Right cardiac atrium (tissue), 5 donors: Measurements from ENCODE around the gene TRIM4. TPM values are rescaled to one million over a fixed set of nuclear protein-coding genes. Genes with fewer than 3 reads are reported as not detected.
"Not testable (repeated sequence)": the region's sequence is repeated elsewhere in the genome, so short reads cannot be mapped to it uniquely, and the experiment has no call there.

Experiments
- ATAC-seq, 2 donors: fragments of 200-7000 bp; cut with Tn5 transposase; one replicate each; pipeline versions ENCODE4 v1.8.0 to v1.9.1; 2020; ENCODE audit warnings: moderate library complexity in 2 of 2, mild to moderate bottlenecking in 1 of 2
- DNase-seq, 3 donors: peaks; one replicate each; pipeline ENCODE4 v3.0.0-alpha.2; 2020
- H3K27ac ChIP-seq: one replicate; pipeline ENCODE4 v1.5.1; 2013; ENCODE audit warnings: mild to moderate bottlenecking, low read length, control low read depth, moderate library complexity
- H3K27me3 ChIP-seq: one replicate; pipeline ENCODE4 v1.6.1; 2013; ENCODE audit not compliant: control insufficient read depth, insufficient read depth
- H3K4me1 ChIP-seq: one replicate; pipeline ENCODE4 v1.6.1; 2013; ENCODE audit warnings: low read length; ENCODE audit not compliant: control insufficient read depth, insufficient read depth
- H3K4me3 ChIP-seq: one replicate; pipeline ENCODE4 v1.5.1; 2013; ENCODE audit warnings: low read length, control low read depth
- H3K9me3 ChIP-seq: one replicate; pipeline ENCODE4 v1.6.1; 2013; ENCODE audit warnings: low read length; ENCODE audit not compliant: control insufficient read depth
- WGBS: extraction: QIAGEN DNeasy Blood & Tissue Kit; methylation state at CpG from one replicate; pipeline ENCODE4 v1.1.7; 2013; 5-methylcytosine and 5-hydroxymethylcytosine counted together
- intact Hi-C, 4 donors: fragments of 100-400 bp; cut with DNase I; formaldehyde crosslinking; loops; one replicate each; pipeline versions ENCODE4 v1.11.0 to v1.14.0; 2022 to 2023
- long read RNA-seq, 4 donors: library from polyadenylated mRNA; unstranded; transcript quantifications; one replicate each; pipeline ENCODE4 v2.0.0, GENCODE V29; 2020 to 2021
- polyA plus RNA-seq: library from polyadenylated mRNA; stranded (reverse); fragments of 200-250 nt; gene quantifications from one replicate; pipeline ENCODE4 v1.2.3, GENCODE V29; 2013
- total RNA-seq, 4 donors: library from RNA; stranded (reverse); fragmentation: NEBNext Ultra II Directional; extraction: Animal tissue kit (Norgen Biotek cat#: 25700); gene quantifications; one replicate each; pipeline ENCODE4 v1.2.1, GENCODE V29; 2021
- donor health status: healthy with polysubstance abuse.
- donor health status: DM: no; HTN: yes; CAD: no.
- donor health status: DM: no; HTN: no; CAD: no.
- donor health status: DM: no; HTN: yes; CAD: no; lungs with severe emphysema.
- donor health status: DM: yes; HTN: yes; CAD: no.

The TRIM4 gene, protein sequence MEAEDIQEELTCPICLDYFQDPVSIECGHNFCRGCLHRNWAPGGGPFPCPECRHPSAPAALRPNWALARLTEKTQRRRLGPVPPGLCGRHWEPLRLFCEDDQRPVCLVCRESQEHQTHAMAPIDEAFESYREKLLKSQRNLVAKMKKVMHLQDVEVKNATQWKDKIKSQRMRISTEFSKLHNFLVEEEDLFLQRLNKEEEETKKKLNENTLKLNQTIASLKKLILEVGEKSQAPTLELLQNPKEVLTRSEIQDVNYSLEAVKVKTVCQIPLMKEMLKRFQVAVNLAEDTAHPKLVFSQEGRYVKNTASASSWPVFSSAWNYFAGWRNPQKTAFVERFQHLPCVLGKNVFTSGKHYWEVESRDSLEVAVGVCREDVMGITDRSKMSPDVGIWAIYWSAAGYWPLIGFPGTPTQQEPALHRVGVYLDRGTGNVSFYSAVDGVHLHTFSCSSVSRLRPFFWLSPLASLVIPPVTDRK
- total RNA-seq (10 to 100 TPM in 2 of 4 donors, 1 to 10 TPM in 2; 8.8 to 11.2 (median 10.0) TPM), polyA plus RNA-seq (7.6 TPM)
- long read RNA-seq, donor 1, transcript TRIM4-201 (6 exons, 3,374 nt): major isoform, 21 of 31 reads
- long read RNA-seq, donor 1, partial matches to known transcripts: 1 of 31 reads
- long read RNA-seq, donor 1, other reads (novel, unspliced or antisense): 7 of 31 reads
- long read RNA-seq, donor 2, transcript TRIM4-201 (6 exons, 3,374 nt): major isoform, 11 of 13 reads
- long read RNA-seq, donor 2, partial matches to known transcripts: 0 of 13 reads
- long read RNA-seq, donor 2, other reads (novel, unspliced or antisense): 2 of 13 reads
- long read RNA-seq, donor 3, transcript TRIM4-201 (6 exons, 3,374 nt): major isoform, 88 of 119 reads
- long read RNA-seq, donor 3, partial matches to known transcripts: 10 of 119 reads
- long read RNA-seq, donor 3, other reads (novel, unspliced or antisense): 21 of 119 reads
- long read RNA-seq, donor 4, transcript TRIM4-201 (6 exons, 3,374 nt): major isoform, 16 of 20 reads
- long read RNA-seq, donor 4, partial matches to known transcripts: 0 of 20 reads
- long read RNA-seq, donor 4, other reads (novel, unspliced or antisense): 2 of 20 reads

DNA sequence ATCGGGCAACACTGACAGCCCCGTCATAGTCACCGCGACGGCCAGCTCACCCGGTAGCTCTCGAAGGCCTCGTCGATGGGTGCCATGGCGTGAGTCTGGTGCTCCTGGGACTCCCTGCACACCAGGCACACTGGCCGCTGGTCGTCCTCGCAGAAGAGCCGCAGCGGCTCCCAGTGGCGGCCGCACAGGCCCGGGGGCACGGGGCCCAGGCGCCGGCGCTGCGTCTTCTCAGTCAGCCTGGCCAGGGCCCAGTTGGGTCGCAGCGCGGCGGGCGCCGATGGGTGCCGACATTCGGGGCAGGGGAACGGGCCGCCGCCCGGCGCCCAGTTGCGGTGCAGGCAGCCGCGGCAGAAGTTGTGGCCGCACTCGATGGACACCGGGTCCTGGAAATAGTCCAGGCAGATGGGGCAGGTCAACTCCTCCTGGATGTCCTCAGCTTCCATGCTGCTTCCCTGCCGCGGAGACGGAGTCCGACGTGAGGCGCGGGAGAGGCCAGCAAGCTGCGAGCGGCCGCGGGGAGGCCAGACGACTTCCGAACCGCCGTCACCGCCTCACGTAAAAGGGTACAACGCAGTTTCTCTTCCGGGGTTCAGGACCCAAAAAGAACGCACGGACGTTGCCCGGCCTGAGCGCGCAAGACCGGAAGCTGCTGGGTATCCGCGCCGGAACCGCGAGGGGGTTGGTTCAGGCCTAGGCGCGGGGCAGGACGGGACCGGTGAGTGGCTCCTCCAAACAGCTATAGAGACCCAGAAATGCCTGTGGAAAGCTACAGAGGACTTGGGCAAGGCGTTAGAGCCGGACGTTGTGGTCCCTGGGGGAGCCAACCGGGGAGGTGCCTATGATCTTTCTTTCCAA lies at the start of gene TRIM4:
TRIM4 (minus strand) TSS at position 572 of the 855 bp plus-strand sequence; CDS start at position 443, 129 bp downstream.
- Histone ChIP-seq H3K4me1 (peaks cover 7% of the 10 kb centered on the region), H3K9me3 (no peaks in the 10 kb centered on the region), H3K4me3 (peak within 1 kb of the TSS; percentile 66), H3K27ac (peak within 1 kb of the TSS; percentile 86), H3K27me3 (no peaks in the 10 kb centered on the region)
- DNase-seq (peak; percentile 94 to 97 (median 96)), ATAC-seq (peak; percentile 100)
- WGBS: 1% methylated on average over 81 of the region's 81 CpGs
- intact Hi-C loops: loop anchor here in 2 of 4 donors (5.0 kb wide), 1 partner anchor 73 kb away; no protein-coding TSS in a partner anchor

DNA sequence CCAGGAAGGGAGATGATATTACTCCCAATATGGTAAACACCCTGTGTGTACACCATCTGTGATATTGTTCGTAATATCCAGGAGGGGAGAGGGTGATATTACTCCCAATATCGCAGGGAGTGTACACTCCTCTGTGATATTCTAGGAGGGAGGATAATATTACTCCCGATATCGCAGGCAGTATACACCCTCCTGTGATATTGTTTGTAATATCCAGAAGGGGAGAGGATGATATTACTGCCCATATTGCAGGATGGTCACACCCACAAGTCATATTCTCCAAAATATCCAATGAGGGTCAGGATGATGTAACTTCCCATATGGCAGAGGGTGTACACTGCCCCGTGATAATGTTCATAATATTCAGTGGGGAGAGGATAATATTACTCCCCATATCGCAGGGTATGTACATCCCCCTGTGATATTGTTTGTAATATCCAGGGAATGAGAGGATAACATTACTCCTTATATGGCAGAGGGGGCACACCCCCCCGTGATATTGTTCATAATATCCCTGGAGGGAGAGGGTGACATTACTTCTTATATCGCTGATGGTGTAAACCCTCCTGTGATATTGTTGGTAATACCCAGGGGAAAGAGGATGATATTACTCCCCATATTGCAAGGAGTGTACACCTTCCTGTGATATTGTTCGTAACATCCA lies 39.4 kb upstream of the TRIM4 start:
- DNase-seq (no peak), ATAC-seq (no peak)
- 69% methylated on average over 9 of the region's 9 CpGs for WGBS
- no peak overlapping the region for H3K27ac ChIP-seq
- H3K4me3 ChIP-seq: no peak overlapping the region
- intact Hi-C loops: no loop called here
- H3K4me1 ChIP-seq: no peaks in the 10 kb centered on the region
- H3K9me3 ChIP-seq: no peaks in the 10 kb centered on the region
- peaks cover 4% of the 10 kb centered on the region for H3K27me3 ChIP-seq

DNA sequence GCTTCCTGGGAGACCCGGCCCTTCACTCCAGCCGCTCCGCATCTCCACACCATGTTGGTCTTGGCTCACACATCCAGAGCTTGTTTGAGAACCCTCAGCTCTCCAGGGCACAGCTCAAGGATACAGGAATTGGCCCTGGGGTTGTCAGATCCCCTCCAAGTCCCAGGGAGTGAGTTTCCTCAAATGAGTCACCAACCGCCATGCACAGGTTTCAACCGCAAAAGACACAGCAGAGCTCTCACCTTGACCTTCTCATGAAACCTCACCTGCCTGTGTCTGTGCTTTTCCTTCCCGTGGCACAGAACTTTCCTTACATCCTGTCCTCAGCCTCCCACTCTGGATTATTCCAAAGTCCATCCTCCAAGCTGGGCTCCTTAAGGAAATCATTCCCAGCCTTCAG lies 35.9 kb upstream of the TRIM4 start:
- intact Hi-C loops: no loop called here
- WGBS: 69% methylated on average over 6 of the region's 6 CpGs
- Histone ChIP-seq H3K4me1 (no peaks in the 10 kb centered on the region), H3K4me3 (no peak overlapping the region), H3K9me3 (no peaks in the 10 kb centered on the region), H3K27me3 (no peaks in the 10 kb centered on the region), H3K27ac (no peak overlapping the region)
- no peak for DNase-seq
- no peak for ATAC-seq

DNA sequence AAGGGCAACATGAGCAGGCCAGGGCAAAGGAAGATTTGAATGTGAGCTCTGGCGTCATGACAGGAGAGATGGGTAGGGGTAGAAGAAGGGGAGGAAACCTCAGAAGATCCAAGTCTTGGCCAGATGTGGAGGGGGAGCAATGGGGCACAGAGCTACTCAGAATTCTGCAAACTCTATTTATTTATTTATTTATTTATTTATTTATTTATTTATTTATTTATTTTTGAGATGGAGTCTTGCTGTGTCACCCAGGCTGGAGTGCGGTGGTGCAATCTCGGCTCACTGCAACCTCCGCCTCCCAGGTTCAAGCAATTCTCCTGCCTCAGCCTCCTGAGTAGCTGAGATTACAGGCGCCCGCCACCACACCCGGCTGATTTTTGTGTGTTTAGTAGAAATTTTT lies 35.3 kb upstream of the TRIM4 start:
- 88% methylated on average over 7 of the region's 7 CpGs for WGBS
- intact Hi-C loops, H3K4me3 ChIP-seq, H3K27me3 ChIP-seq, DNase-seq, H3K4me1 ChIP-seq, H3K9me3 ChIP-seq, H3K27ac ChIP-seq, ATAC-seq: not testable (repeated sequence)

DNA sequence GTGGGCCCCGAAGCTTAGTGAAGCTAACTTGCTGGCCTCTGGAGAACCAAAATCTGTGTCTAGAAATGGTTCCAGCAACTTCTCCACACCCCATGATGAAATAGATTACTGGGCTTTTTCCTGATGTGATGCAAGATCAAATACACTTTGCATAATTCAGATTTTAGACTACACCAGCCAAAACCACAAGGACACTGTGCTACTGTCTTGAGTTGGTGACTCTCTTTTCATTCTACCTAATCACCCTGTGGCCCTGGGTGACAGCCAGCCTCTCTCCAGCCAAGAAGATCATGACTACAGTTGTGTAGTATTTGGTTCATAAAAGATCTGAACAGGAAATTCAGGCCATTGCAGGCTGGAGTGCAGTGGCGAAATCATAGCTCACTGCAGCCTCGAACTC lies 34.3 kb upstream of the TRIM4 start:
- DNase-seq (peak in 2 of 3 donors; percentile 55 to 63), ATAC-seq (peak; percentile 11 to 65)
- no peaks in the 10 kb centered on the region for H3K9me3 ChIP-seq
- intact Hi-C loops: no loop called here
- 68% methylated on average over 3 of the region's 3 CpGs for WGBS
- no peaks in the 10 kb centered on the region for H3K4me1 ChIP-seq
- H3K27me3 ChIP-seq: no peaks in the 10 kb centered on the region
- no peak overlapping the region for H3K27ac ChIP-seq
- no peak overlapping the region for H3K4me3 ChIP-seq

DNA sequence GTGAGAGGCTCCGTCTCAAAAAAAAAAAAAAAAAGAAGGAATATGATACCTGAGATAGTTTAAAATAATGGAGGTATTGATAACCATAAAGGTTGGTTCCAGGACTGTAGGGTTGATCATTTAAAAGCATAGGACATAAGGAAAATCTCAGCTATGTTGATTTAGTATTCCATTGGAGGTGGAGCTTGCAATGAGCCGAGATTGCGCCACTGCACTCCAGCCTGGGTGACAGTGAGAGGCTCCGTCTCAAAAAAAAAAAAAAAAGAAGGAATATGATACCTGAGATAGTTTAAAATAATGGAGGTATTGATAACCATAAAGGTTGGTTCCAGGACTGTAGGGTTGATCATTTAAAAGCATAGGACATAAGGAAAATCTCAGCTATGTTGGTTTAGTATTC lies 33.3 kb upstream of the TRIM4 start:
- intact Hi-C loops, H3K27me3 ChIP-seq, H3K9me3 ChIP-seq, ATAC-seq, H3K27ac ChIP-seq, H3K4me3 ChIP-seq, H3K4me1 ChIP-seq, DNase-seq: not testable (repeated sequence)
- 85% methylated on average over 4 of the region's 4 CpGs for WGBS

DNA sequence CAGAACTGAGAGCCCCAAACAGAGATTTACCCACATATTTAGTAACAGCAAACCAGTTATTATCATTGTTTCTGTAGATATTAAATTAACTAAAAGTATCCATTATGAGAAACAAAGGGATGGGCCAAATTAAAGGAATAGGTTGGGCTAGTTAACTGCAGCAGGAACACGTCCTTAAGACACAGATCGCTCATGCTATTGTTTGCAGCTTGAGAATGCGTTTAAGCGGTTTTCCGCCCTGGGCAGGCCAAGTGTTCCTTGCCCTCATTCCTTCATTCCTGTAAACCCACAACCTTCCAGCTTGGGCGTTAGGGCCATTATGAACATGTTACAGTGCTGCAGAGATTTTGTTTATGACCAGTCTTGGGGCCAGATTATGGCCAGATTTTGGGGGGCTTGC lies 31.5 kb upstream of the TRIM4 start:
- ATAC-seq, intact Hi-C loops, H3K27ac ChIP-seq, H3K4me1 ChIP-seq, DNase-seq, H3K4me3 ChIP-seq, H3K27me3 ChIP-seq, H3K9me3 ChIP-seq: not testable (repeated sequence)
- 93% methylated on average over 6 of the region's 6 CpGs for WGBS

DNA sequence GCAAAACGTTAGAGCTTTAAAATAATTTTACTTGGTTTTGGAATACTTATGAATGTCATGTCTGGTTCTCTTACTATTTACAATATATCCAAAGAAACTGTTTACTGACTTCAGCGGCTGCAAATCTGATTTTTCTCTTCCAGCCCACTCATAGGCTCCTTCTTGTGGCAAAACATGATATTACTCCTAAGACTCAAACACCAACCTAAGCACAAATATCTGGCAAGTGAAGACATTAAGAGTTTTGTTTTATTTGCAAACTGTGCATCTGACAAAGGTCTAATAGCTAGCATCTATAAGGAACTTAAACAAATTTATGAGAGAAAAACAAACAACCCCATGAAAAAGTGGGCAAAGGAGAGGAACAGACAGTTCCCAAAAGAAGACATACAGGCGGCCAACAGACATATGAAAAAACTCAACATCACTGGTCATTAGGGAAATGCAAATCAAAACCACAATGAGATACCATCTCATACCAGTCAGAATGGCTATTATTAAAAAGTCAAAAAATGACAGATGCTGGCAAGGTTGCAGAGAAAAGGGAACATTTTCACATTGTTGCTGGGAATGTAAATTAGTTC lies 30.4 kb upstream of the TRIM4 start:
- no peaks in the 10 kb centered on the region for H3K27me3 ChIP-seq

DNA sequence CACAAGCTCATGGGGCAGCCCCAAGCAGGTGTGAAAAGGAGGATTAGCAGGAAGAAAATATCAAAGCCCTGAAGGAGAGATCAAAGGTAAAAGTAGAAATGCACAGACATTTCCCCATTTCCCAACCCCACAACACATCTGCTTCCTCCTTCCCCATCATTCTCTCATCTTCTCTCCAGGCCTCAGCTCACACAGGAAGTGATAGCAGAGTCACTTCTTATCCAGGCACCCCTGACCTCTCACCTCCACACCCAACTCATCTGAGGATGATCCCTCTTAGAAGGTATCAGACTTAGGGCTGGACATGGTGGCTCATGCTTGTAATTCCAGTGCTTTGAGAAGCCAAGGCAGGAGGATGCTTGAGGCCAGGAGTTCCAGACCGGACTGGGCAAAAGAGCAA lies 28.3 kb upstream of the TRIM4 start:
- H3K27me3 ChIP-seq: peaks cover 2% of the 10 kb centered on the region
- intact Hi-C loops: no loop called here
- no peaks in the 10 kb centered on the region for H3K9me3 ChIP-seq
- no peak for ATAC-seq
- DNase-seq: no peak
- WGBS: 85% methylated on average over 1 of the region's 1 CpG
- H3K27ac ChIP-seq: no peak overlapping the region
- H3K4me1 ChIP-seq: no peaks in the 10 kb centered on the region
- H3K4me3 ChIP-seq: no peak overlapping the region

More for the DNA sequence above, 30.4 kb upstream of the TRIM4 start:
- Histone ChIP-seq H3K4me1 (no peaks in the 10 kb centered on the region), H3K4me3 (no peak overlapping the region), H3K27ac (no peak overlapping the region), H3K9me3 (no peaks in the 10 kb centered on the region)
- intact Hi-C loops: no loop called here
- ATAC-seq: no peak
- 53% methylated on average over 3 of the region's 3 CpGs for WGBS
- DNase-seq: no peak
